HepG2 (cell line): ENCODE measurements around the gene PCIF1. TPM values are rescaled to one million over a fixed set of nuclear protein-coding genes. Genes with fewer than 3 reads are reported as not detected.

Experiments
- AHR ChIP-seq: IDR thresholded peaks from 2 replicates; pipeline ENCODE4 v1.6.1; 2018; ENCODE audit warnings: missing genetic modification reagents, missing compliant biosample characterization
- CHD4 ChIP-seq: fragments of 200-600 bp; sonication (generic); IDR thresholded peaks from 2 replicates; pipeline ENCODE4 v1.7.0; 2017; ENCODE audit warnings: mild to moderate bottlenecking, low read length, borderline replicate concordance
- HNRNPLL ChIP-seq: fragments of 200-400 bp; formaldehyde crosslinking; IDR thresholded peaks from 2 replicates; pipeline ENCODE4 v1.6.1; 2017; ENCODE audit warnings: mild to moderate bottlenecking, low read depth, low read length; ENCODE audit not compliant: poor library complexity, severe bottlenecking
- MED8 ChIP-seq: sonication (generic); formaldehyde crosslinking; IDR thresholded peaks from 2 replicates; pipeline ENCODE4 v1.8.1; 2023; ENCODE audit warnings: mild to moderate bottlenecking, missing genetic modification reagents; ENCODE audit not compliant: insufficient replicate concordance
- NCOA2 ChIP-seq: sonication (generic); formaldehyde crosslinking; IDR thresholded peaks from 2 replicates; pipeline ENCODE4 v1.8.0; 2022; ENCODE audit warnings: inconsistent platforms
- PCBP2 ChIP-seq: fragments of 200-400 bp; formaldehyde crosslinking; optimal IDR thresholded peaks from 2 replicates; pipeline ENCODE3; 2018; ENCODE audit warnings: low read length, low read depth; ENCODE audit not compliant: poor library complexity, severe bottlenecking
- PHF21A ChIP-seq: sonication (generic); formaldehyde crosslinking; IDR thresholded peaks from 2 replicates; pipeline ENCODE4 v1.5.0; 2020; ENCODE audit warnings: mild to moderate bottlenecking, missing genetic modification reagents
- ZFP41 ChIP-seq: sonication (generic); formaldehyde crosslinking; IDR thresholded peaks from 2 replicates; pipeline ENCODE4 v1.4.0; 2020; ENCODE audit warnings: mild to moderate bottlenecking, missing genetic modification reagents, borderline replicate concordance
- ZNF616 ChIP-seq: sonication (generic); formaldehyde crosslinking; IDR thresholded peaks from 2 replicates; pipeline ENCODE4 v1.5.0; 2020; ENCODE audit warnings: low read depth, mild to moderate bottlenecking, missing genetic modification reagents
- ZNF83 ChIP-seq: sonication (generic); formaldehyde crosslinking; IDR thresholded peaks from 2 replicates; pipeline ENCODE4 v1.4.0; 2020; ENCODE audit warnings: missing genetic modification reagents, mild to moderate bottlenecking, borderline replicate concordance
- ZSCAN21 ChIP-seq: sonication (generic); formaldehyde crosslinking; IDR thresholded peaks from 2 replicates; pipeline ENCODE4 v1.8.0; 2022; ENCODE audit warnings: mild to moderate bottlenecking, missing genetic modification reagents, moderate library complexity, borderline replicate concordance
- polyA plus RNA-seq, 8 experiments: library from polyadenylated mRNA; depleted of rRNA in 3 of 8; stranded (reverse) in 7 of 8; unstranded in 1 of 8; fragments of >200 nt; fragmentation: Illumina TruSeq in 4 of 8; extraction: Trizol in 4 of 8; gene quantifications; 2 replicates each; pipeline versions ENCODE4 v1.2.1 to v1.2.3, GENCODE V29; 2011 to 2016; ENCODE audit warnings: low read depth in 4 of 8, missing spikeins in 1 of 8, mixed read lengths in 1 of 8; ENCODE audit not compliant: insufficient read depth in 1 of 8
- total RNA-seq, 5 experiments: library from RNA; depleted of rRNA; stranded (reverse); fragments of >200 nt; fragmentation: Illumina TruSeq; extraction: Trizol; gene quantifications; 2 replicates each; pipeline ENCODE4 v1.2.3, GENCODE V29; 2016; ENCODE audit warnings: low read depth in 1 of 5
- TF ChIP-seq, protein P1 (sequence below): sonication (generic); formaldehyde crosslinking; IDR thresholded peaks from 2 replicates; pipeline ENCODE4 v1.5.1; 2020; ENCODE audit warnings: mild to moderate bottlenecking, missing genetic modification reagents
- TF ChIP-seq, protein P2 (sequence below): sonication (generic); formaldehyde crosslinking; IDR thresholded peaks from 2 replicates; pipeline ENCODE4 v1.4.0; 2020; ENCODE audit warnings: missing genetic modification reagents, borderline replicate concordance
- TF ChIP-seq, protein P3 (sequence below): sonication (generic); formaldehyde crosslinking; IDR thresholded peaks from 2 replicates; pipeline ENCODE4 v1.9.0; 2021; ENCODE audit warnings: missing genetic modification reagents, borderline replicate concordance
- TF ChIP-seq, protein P4 (sequence below): sonication (generic); formaldehyde crosslinking; IDR thresholded peaks from 2 replicates; pipeline ENCODE4 v1.4.0; 2020; ENCODE audit warnings: mild to moderate bottlenecking, missing genetic modification reagents
- TF ChIP-seq, protein P5 (sequence below): sonication (generic); formaldehyde crosslinking; IDR thresholded peaks from 2 replicates; pipeline ENCODE4 v1.4.0; 2020; ENCODE audit warnings: missing genetic modification reagents, borderline replicate concordance

PCIF1 gene
- total and polyA plus RNA-seq, 2 of the 13 experiments (the other 11 are each of a cell fraction or from before 2014, with no cell fraction given), result 20.9 to 24.4 TPM

DNA sequence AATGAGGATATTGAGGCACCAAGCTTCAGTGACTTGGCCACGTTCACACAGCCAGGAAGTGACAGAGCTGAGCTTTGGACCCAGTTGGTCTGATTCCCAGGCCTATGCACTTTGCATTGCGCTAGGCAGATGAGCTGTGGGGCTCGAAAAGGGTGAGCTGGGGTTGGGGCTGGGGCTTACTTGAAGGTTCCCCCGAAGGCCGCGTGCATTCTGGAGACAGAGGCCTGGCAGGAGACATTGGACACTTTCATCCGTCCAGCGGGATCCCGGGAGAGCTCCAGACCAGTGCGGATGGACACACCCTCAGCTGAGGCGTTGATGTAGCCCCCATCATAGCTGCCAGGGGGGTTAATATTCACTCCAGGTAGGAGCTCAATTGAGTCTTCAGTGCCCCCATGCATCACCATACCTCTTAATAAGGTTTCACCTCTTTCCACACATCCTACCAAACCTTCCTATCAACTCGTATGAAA, 25.1 kb upstream of the PCIF1 start (continued):
- TF ChIP-seq, protein P1, sequence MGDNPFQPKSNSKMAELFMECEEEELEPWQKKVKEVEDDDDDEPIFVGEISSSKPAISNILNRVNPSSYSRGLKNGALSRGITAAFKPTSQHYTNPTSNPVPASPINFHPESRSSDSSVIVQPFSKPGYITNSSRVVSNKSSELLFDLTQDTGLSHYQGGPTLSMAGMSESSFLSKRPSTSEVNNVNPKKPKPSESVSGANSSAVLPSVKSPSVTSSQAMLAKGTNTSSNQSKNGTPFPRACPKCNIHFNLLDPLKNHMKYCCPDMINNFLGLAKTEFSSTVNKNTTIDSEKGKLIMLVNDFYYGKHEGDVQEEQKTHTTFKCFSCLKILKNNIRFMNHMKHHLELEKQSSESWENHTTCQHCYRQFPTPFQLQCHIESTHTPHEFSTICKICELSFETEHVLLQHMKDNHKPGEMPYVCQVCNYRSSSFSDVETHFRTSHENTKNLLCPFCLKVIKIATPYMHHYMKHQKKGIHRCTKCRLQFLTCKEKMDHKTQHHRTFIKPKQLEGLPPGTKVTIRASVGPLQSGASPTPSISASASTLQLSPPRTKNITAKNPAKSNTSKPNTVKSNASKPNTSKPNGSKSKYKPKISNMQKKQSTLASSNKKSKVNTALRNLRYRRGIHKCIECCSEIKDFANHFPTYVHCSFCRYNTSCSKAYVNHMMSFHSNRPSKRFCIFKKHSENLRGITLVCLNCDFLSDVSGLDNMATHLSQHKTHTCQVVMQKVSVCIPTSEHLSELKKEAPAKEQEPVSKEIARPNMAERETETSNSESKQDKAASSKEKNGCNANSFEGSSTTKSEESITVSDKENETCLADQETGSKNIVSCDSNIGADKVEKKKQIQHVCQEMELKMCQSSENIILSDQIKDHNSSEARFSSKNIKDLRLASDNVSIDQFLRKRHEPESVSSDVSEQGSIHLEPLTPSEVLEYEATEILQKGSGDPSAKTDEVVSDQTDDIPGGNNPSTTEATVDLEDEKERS, result 0 out of 2 replicates have a peak, but pooled peaks have one; percentile 52
- no peak for TF ChIP-seq PCBP2
- TF ChIP-seq, protein P2, sequence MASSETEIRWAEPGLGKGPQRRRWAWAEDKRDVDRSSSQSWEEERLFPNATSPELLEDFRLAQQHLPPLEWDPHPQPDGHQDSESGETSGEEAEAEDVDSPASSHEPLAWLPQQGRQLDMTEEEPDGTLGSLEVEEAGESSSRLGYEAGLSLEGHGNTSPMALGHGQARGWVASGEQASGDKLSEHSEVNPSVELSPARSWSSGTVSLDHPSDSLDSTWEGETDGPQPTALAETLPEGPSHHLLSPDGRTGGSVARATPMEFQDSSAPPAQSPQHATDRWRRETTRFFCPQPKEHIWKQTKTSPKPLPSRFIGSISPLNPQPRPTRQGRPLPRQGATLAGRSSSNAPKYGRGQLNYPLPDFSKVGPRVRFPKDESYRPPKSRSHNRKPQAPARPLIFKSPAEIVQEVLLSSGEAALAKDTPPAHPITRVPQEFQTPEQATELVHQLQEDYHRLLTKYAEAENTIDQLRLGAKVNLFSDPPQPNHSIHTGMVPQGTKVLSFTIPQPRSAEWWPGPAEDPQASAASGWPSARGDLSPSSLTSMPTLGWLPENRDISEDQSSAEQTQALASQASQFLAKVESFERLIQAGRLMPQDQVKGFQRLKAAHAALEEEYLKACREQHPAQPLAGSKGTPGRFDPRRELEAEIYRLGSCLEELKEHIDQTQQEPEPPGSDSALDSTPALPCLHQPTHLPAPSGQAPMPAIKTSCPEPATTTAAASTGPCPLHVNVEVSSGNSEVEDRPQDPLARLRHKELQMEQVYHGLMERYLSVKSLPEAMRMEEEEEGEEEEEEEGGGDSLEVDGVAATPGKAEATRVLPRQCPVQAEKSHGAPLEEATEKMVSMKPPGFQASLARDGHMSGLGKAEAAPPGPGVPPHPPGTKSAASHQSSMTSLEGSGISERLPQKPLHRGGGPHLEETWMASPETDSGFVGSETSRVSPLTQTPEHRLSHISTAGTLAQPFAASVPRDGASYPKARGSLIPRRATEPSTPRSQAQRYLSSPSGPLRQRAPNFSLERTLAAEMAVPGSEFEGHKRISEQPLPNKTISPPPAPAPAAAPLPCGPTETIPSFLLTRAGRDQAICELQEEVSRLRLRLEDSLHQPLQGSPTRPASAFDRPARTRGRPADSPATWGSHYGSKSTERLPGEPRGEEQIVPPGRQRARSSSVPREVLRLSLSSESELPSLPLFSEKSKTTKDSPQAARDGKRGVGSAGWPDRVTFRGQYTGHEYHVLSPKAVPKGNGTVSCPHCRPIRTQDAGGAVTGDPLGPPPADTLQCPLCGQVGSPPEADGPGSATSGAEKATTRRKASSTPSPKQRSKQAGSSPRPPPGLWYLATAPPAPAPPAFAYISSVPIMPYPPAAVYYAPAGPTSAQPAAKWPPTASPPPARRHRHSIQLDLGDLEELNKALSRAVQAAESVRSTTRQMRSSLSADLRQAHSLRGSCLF (CRISPR knock-in tag), result no peak
- no peak for TF ChIP-seq AHR (CRISPR knock-in tag)
- TF ChIP-seq ZNF83 (CRISPR knock-in tag), result no peak
- TF ChIP-seq, protein P3, sequence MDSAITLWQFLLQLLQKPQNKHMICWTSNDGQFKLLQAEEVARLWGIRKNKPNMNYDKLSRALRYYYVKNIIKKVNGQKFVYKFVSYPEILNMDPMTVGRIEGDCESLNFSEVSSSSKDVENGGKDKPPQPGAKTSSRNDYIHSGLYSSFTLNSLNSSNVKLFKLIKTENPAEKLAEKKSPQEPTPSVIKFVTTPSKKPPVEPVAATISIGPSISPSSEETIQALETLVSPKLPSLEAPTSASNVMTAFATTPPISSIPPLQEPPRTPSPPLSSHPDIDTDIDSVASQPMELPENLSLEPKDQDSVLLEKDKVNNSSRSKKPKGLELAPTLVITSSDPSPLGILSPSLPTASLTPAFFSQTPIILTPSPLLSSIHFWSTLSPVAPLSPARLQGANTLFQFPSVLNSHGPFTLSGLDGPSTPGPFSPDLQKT (CRISPR knock-in tag), result no peak
- no peak for TF ChIP-seq HNRNPLL
- peak; percentile 59 for TF ChIP-seq PHF21A (CRISPR knock-in tag)
- TF ChIP-seq MED8 (CRISPR knock-in tag), result no peak
- no peak for TF ChIP-seq ZFP41 (CRISPR knock-in tag)
- no peak for TF ChIP-seq CHD4
- TF ChIP-seq, protein P4, sequence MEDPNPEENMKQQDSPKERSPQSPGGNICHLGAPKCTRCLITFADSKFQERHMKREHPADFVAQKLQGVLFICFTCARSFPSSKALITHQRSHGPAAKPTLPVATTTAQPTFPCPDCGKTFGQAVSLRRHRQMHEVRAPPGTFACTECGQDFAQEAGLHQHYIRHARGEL (CRISPR knock-in tag), result no peak
- TF ChIP-seq, protein P5, sequence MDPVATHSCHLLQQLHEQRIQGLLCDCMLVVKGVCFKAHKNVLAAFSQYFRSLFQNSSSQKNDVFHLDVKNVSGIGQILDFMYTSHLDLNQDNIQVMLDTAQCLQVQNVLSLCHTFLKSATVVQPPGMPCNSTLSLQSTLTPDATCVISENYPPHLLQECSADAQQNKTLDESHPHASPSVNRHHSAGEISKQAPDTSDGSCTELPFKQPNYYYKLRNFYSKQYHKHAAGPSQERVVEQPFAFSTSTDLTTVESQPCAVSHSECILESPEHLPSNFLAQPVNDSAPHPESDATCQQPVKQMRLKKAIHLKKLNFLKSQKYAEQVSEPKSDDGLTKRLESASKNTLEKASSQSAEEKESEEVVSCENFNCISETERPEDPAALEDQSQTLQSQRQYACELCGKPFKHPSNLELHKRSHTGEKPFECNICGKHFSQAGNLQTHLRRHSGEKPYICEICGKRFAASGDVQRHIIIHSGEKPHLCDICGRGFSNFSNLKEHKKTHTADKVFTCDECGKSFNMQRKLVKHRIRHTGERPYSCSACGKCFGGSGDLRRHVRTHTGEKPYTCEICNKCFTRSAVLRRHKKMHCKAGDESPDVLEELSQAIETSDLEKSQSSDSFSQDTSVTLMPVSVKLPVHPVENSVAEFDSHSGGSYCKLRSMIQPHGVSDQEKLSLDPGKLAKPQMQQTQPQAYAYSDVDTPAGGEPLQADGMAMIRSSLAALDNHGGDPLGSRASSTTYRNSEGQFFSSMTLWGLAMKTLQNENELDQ (CRISPR knock-in tag), result no peak
- TF ChIP-seq ZSCAN21 (CRISPR knock-in tag), result no peak
- TF ChIP-seq NCOA2 (CRISPR knock-in tag), result peak; percentile 66
- no peak for TF ChIP-seq ZNF616
